GM11168 (cell line): ENCODE measurements around the gene CENPF.

ENCODE experiments used
- in situ Hi-C: fragments of 300-500 bp; cut with MboI; formaldehyde crosslinking; loops from one replicate; pipeline ENCODE4 v1.12.0; 2022; ENCODE audit warnings: low sequenced_read_pairs; ENCODE audit not compliant: unreplicated experiment

The CENPF gene

GRCh38 chr1:214698559-214698958 lies 95.6 kb downstream of the CENPF start:
- in situ Hi-C loops = no loop called here

- in situ Hi-C loops = no loop called here
These were observed 97.4 kb downstream of the CENPF start for GRCh38 chr1:214700437-214700836.

GRCh38 chr1:214702556-214702955 lies 99.6 kb downstream of the CENPF start:
- in situ Hi-C loops = no loop called here

GRCh38 chr1:214707306-214708087 lies 104.5 kb downstream of the CENPF start:
- in situ Hi-C loops = no loop called here

- in situ Hi-C loops = no loop called here
These were observed 105.4 kb downstream of the CENPF start for GRCh38 chr1:214708321-214708955.

DNA sequence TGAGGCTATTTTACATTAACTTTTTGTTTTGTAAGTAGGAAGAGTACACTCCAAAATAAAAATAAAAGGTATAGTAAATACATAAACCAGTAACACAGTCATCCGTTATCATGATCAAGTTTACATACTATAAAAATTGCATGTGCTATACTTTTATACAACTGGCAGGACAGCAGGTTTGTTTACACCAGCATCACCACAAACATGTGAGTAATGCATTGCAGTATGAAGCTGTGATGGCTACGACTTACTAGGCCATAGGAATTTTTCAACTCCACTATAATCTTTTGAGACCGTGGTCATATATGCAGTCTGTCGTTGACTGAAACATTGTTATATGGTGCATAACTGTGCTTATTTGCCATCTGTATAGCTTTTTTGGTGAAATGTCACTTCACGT lies 106.2 kb downstream of the CENPF start:
- in situ Hi-C loops = no loop called here

- in situ Hi-C loops = no loop called here
These were observed 109.7 kb downstream of the CENPF start for GRCh38 chr1:214712737-214713136.
